Urinary bladder (tissue), 4 donors: ENCODE data around the gene DCLK3. TPM values are rescaled to one million over a fixed set of nuclear protein-coding genes. Genes with fewer than 3 reads are reported as not detected.

Source experiments
- DNase-seq: peaks from one replicate; pipeline ENCODE4 v3.0.0-alpha.2; 2015; ENCODE audit errors: extremely low spot score
- H3K27ac ChIP-seq: one replicate; pipeline ENCODE4 v1.5.1; 2013; ENCODE audit warnings: low read depth, mild to moderate bottlenecking, moderate library complexity
- H3K36me3 ChIP-seq: one replicate; pipeline ENCODE4 v1.6.1; 2013; ENCODE audit warnings: mild to moderate bottlenecking, moderate library complexity; ENCODE audit not compliant: insufficient read depth
- H3K4me1 ChIP-seq: one replicate; pipeline ENCODE4 v1.6.1; 2013; ENCODE audit warnings: mild to moderate bottlenecking, moderate library complexity; ENCODE audit not compliant: insufficient read depth
- H3K4me3 ChIP-seq: one replicate; pipeline ENCODE4 v1.5.1; 2013; ENCODE audit warnings: low read depth, low read length
- WGBS: extraction: QIAGEN DNeasy Blood & Tissue Kit; methylation state at CpG from one replicate; pipeline ENCODE4 v1.1.7; 2013; 5-methylcytosine and 5-hydroxymethylcytosine counted together
- polyA plus RNA-seq: library from polyadenylated mRNA; stranded (reverse); fragments of 200-250 nt; gene quantifications from one replicate; pipeline ENCODE4 v1.2.3, GENCODE V29; 2013
- total RNA-seq: library from RNA; depleted of rRNA; stranded (reverse); fragments of >200 nt; gene quantifications from one replicate; pipeline ENCODE4 v1.2.3, GENCODE V29; 2014
- donor health status: healthy with polysubstance abuse.
- donor health status: healthy.

DCLK3 gene
- total and polyA plus RNA-seq, 2 donors, result 0.05 to 1.4 TPM

- Histone ChIP-seq H3K27ac (no peak overlapping the region), H3K36me3 (no peaks in the 10 kb centered on the region), H3K4me3 (no peak overlapping the region), H3K4me1 (no peaks in the 10 kb centered on the region)
- WGBS, result 64% methylated on average over 2 of the region's 2 CpGs
- no peak for DNase-seq
Measured at GRCh38 chr3:36710606-36711005, 53.7 kb downstream of the DCLK3 start.

GRCh38 chr3:36709826-36710365, 54.5 kb downstream of the DCLK3 start:
- WGBS, result 88% methylated on average over 6 of the region's 6 CpGs
- H3K36me3 ChIP-seq, result no peaks in the 10 kb centered on the region
- no peak overlapping the region for H3K27ac ChIP-seq

GRCh38 chr3:36709281-36709680, 55.1 kb downstream of the DCLK3 start:
- H3K4me1 ChIP-seq, result no peaks in the 10 kb centered on the region
- H3K27ac ChIP-seq, result no peak overlapping the region
- H3K4me3 ChIP-seq, result no peak overlapping the region
- DNase-seq, result no peak
- WGBS, result 76% methylated on average over 4 of the region's 4 CpGs
- no peaks in the 10 kb centered on the region for H3K36me3 ChIP-seq

More at GRCh38 chr3:36709826-36710365, 54.5 kb downstream of the DCLK3 start:
- Histone ChIP-seq H3K4me3 (no peak overlapping the region), H3K4me1 (no peaks in the 10 kb centered on the region)
- no peak for DNase-seq

GRCh38 chr3:36707623-36708409, 56.5 kb downstream of the DCLK3 start:
- H3K27ac ChIP-seq, result no peak overlapping the region
- no peaks in the 10 kb centered on the region for H3K4me1 ChIP-seq
- H3K36me3 ChIP-seq, result no peaks in the 10 kb centered on the region
- no peak for DNase-seq
- H3K4me3 ChIP-seq, result no peak overlapping the region
- WGBS, result 62% methylated on average over 6 of the region's 6 CpGs

GRCh38 chr3:36705015-36705414, 59.3 kb downstream of the DCLK3 start:
- 64% methylated on average over 8 of the region's 8 CpGs for WGBS
- Histone ChIP-seq H3K4me3 (no peak overlapping the region), H3K27ac (no peak overlapping the region), H3K36me3 (no peaks in the 10 kb centered on the region), H3K4me1 (no peaks in the 10 kb centered on the region)
- no peak for DNase-seq

GRCh38 chr3:36704280-36704679, 60.1 kb downstream of the DCLK3 start:
- WGBS, result 90% methylated on average over 4 of the region's 4 CpGs
- DNase-seq, result no peak
- H3K36me3 ChIP-seq, result no peaks in the 10 kb centered on the region
- no peak overlapping the region for H3K4me3 ChIP-seq
- H3K27ac ChIP-seq, result no peak overlapping the region
- no peaks in the 10 kb centered on the region for H3K4me1 ChIP-seq

GRCh38 chr3:36701249-36701572, 63.1 kb downstream of the DCLK3 start:
- Histone ChIP-seq H3K4me3 (no peak overlapping the region), H3K27ac (no peak overlapping the region), H3K36me3 (no peaks in the 10 kb centered on the region), H3K4me1 (no peaks in the 10 kb centered on the region)
- WGBS, result 74% methylated on average over 2 of the region's 2 CpGs
- DNase-seq, result no peak

GRCh38 chr3:36700537-36701248, 63.7 kb downstream of the DCLK3 start:
- Histone ChIP-seq H3K36me3 (no peaks in the 10 kb centered on the region), H3K27ac (no peak overlapping the region), H3K4me3 (no peak overlapping the region), H3K4me1 (no peaks in the 10 kb centered on the region)
- peak; percentile 42 for DNase-seq
- WGBS, result 5% methylated on average over 3 of the region's 3 CpGs

- 74% methylated on average over 3 of the region's 3 CpGs for WGBS
- no peak overlapping the region for H3K27ac ChIP-seq
- H3K4me1 ChIP-seq, result no peaks in the 10 kb centered on the region
- DNase-seq, result no peak
- no peaks in the 10 kb centered on the region for H3K36me3 ChIP-seq
- H3K4me3 ChIP-seq, result no peak overlapping the region
Measured at GRCh38 chr3:36698314-36698713, 66.0 kb downstream of the DCLK3 start.

- 74% methylated on average over 8 of the region's 8 CpGs for WGBS
- no peaks in the 10 kb centered on the region for H3K4me1 ChIP-seq
- H3K36me3 ChIP-seq, result no peaks in the 10 kb centered on the region
- no peak overlapping the region for H3K4me3 ChIP-seq
- no peak for DNase-seq
- H3K27ac ChIP-seq, result no peak overlapping the region
Measured at GRCh38 chr3:36697229-36698001, 66.9 kb downstream of the DCLK3 start.

GRCh38 chr3:36696799-36697198, 67.6 kb downstream of the DCLK3 start:
- H3K36me3 ChIP-seq, result no peaks in the 10 kb centered on the region
- 70% methylated on average over 2 of the region's 2 CpGs for WGBS
- H3K4me1 ChIP-seq, result no peaks in the 10 kb centered on the region
- no peak overlapping the region for H3K27ac ChIP-seq
- no peak overlapping the region for H3K4me3 ChIP-seq
- DNase-seq, result no peak

GRCh38 chr3:36695769-36696137, 68.6 kb downstream of the DCLK3 start:
- DNase-seq, result no peak
- 85% methylated on average over 2 of the region's 2 CpGs for WGBS
- Histone ChIP-seq H3K36me3 (no peaks in the 10 kb centered on the region), H3K4me3 (no peak overlapping the region), H3K27ac (no peak overlapping the region), H3K4me1 (no peaks in the 10 kb centered on the region)

- 65% methylated on average over 3 of the region's 3 CpGs for WGBS
- Histone ChIP-seq H3K27ac (no peak overlapping the region), H3K36me3 (no peaks in the 10 kb centered on the region), H3K4me3 (no peak overlapping the region), H3K4me1 (no peaks in the 10 kb centered on the region)
- DNase-seq, result no peak
Measured at GRCh38 chr3:36695113-36695768, 69.1 kb downstream of the DCLK3 start.
